ENCODE data around the gene WNT9A.
"Not testable (repeated sequence)": the region's sequence is repeated elsewhere in the genome, so short reads cannot be mapped to it uniquely, and the experiment has no call there.

DNA sequence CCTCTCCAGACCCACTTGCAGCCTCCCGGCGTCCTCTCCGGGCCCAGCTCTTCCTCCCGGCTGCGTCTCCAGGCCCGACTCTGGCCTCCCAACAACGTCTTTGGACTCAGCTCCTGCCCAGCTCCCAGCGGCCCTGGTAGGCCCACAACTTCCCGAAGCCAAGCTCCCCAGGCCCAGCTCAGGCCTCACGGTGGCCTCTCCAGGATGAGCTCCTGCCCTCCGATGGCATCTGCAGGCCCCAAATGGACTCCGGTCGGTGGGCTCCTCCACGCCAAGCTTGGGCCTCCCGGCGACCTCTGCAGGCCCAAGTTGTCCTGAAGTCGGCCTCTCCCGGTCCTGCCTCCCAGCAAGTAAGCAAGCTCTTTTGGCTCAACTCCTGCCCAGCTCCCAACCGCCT lies 24.5 kb upstream of the WNT9A start:
- TF ChIP-seq, protein P1, sequence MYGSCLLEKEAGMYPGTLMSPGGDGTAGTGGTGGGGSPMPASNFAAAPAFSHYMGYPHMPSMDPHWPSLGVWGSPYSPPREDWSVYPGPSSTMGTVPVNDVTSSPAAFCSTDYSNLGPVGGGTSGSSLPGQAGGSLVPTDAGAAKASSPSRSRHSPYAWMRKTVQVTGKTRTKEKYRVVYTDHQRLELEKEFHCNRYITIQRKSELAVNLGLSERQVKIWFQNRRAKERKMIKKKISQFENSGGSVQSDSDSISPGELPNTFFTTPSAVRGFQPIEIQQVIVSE (CRISPR knock-in tag; IDR thresholded peaks at IDR 0.05; ENCODE audit: borderline replicate concordance): not testable (repeated sequence)
- TF ChIP-seq, protein P2, sequence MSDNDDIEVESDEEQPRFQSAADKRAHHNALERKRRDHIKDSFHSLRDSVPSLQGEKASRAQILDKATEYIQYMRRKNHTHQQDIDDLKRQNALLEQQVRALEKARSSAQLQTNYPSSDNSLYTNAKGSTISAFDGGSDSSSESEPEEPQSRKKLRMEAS (CRISPR knock-in tag; IDR thresholded peaks at IDR 0.05): not testable (repeated sequence)
- TF ChIP-seq, protein P3, sequence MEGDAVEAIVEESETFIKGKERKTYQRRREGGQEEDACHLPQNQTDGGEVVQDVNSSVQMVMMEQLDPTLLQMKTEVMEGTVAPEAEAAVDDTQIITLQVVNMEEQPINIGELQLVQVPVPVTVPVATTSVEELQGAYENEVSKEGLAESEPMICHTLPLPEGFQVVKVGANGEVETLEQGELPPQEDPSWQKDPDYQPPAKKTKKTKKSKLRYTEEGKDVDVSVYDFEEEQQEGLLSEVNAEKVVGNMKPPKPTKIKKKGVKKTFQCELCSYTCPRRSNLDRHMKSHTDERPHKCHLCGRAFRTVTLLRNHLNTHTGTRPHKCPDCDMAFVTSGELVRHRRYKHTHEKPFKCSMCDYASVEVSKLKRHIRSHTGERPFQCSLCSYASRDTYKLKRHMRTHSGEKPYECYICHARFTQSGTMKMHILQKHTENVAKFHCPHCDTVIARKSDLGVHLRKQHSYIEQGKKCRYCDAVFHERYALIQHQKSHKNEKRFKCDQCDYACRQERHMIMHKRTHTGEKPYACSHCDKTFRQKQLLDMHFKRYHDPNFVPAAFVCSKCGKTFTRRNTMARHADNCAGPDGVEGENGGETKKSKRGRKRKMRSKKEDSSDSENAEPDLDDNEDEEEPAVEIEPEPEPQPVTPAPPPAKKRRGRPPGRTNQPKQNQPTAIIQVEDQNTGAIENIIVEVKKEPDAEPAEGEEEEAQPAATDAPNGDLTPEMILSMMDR (IDR thresholded peaks at IDR 0.05): not testable (repeated sequence)
- TF ChIP-seq CREM (CRISPR knock-in tag; IDR thresholded peaks at IDR 0.05): not testable (repeated sequence)
